Measurements from ENCODE around the gene ALDH1A1.
A peak's percentile ranks its signal among the peaks of the same experiment; 100 is the strongest.

The ALDH1A1 gene

DNA sequence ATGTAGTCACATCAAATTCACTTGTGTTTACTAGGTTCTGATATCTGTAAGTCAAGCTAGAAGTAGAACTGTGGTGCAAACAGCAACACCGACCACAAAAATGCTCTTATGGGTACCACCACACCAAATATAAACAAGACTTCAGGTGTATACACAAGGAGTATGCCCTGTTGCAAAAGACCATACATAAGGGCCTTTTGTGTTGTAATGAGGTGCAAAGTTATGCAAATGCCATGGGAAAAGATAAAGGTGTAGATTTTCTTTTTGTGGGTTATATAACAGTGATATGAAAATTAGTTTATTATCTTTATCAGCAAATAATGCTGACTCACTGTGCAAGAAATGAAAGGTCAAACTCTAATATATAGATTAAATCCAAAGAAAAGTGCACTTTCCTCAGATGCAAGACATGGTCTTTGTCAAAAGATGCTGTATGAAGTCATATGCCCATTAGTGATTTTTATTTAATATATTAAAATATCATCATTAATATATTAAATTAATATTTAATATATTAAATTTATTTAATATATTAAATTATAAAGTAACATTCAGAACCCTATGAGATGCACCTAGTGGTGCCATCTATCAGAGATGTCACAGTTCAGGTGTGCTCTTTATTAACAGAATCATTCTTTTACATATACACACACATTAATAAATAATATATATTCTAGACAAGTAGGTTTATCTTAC, 26.7 kb upstream of the ALDH1A1 start:
- no peak for DNase-seq

GRCh38 chr9:72978744-72979143, 25.9 kb upstream of the ALDH1A1 start:
- DNase-seq, result no peak

GRCh38 chr9:72977670-72978069, 24.8 kb upstream of the ALDH1A1 start:
- DNase-seq, result no peak

DNA sequence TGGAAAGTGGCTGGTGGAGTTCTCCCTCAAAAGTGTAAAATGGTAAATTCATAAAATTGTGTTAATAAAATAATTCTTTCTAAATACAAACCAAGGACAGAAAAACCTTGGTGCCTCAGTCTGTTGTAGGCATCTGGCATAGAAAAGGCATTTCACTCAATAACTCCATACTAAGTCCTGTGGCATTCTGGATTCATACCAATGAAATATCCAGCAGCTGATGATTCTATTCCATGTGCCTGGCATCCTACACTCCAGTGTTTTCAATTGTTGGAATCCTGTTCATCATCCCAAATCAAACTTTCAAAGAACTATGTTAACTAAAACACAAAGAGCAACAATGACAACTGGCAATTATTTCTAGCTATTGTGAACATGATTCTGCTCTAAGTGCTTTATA, 21.6 kb upstream of the ALDH1A1 start:
- DNase-seq, result no peak

DNA sequence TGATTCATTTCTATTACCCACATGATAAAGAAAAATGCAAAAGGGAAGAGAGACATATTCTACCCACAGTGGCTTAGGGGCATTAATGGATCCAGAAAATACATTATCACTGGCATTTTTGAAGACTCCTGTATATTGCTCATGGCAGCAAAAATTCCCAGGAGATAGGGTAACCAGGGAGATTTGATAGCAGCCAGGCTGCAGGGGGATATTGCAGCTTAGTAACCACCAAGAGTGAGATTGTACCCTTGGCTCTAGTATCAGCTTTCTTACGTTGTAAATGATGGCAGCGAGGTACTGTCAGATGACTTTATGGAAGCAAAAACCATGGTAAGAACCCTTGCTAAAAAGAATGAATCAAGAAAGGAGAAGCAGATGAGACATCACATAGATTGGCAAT, 19.8 kb upstream of the ALDH1A1 start:
- DNase-seq, result no peak

DNA sequence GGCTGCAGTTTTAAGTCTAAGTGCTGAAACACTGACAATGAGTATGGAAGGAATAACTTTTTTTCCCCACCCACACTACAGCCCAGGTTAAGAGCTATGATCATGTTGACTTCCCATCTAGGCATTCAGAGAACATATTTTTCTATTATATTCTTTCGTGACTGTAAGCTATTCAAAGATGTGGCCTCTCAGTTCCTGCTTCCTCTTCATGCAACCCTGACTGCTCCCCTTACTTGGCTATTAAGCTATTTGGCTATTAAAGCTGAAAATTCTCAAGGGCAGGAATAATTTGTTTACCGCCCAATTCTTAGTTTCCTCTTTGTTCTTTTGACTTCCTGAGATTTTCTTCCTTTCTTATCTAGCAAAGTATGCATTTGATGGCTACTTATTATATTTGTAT, 18.6 kb upstream of the ALDH1A1 start:
- DNase-seq, result no peak

GRCh38 chr9:72960446-72960845, 7.6 kb upstream of the ALDH1A1 start:
- no peak for DNase-seq

DNA sequence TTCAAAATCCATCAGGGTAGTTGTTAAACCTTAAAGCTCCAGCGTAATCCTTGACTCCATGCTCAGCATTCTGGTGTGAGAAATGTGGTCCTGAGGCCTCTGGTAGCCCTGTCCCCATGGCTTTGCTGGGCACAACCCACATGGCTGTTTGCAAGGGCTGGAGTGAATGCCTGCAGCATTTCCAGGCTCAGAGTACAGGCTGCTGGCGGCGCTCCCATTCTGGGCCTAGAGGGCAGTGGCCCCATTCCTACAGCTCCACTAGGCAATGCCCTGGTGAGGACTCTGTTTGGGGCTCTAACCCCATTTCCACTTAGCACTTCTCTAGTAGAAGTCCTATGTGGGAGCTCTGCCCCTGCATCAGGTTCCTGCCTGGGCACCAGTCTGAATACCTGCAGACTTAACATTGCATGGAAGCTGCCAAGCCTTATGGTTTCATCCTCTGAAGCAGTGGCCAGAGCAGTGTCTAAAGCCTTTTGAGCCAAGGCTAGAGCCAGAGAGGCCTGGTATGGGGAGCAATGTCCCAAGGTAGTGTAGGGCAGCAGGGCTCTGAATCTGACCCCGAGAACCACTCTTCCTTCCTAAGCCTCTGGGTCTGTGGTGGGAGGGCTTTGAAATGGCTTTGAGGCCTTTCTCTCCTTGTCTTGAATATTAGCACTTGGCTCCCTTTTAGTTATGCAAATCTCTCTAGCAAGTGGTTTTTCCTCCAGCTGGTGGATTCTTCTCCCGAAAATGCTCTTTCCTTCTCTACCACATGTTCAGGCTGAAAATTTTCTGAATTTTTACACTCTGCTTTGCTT, 5.8 kb upstream of the ALDH1A1 start:
- DNase-seq, result no peak

DNA sequence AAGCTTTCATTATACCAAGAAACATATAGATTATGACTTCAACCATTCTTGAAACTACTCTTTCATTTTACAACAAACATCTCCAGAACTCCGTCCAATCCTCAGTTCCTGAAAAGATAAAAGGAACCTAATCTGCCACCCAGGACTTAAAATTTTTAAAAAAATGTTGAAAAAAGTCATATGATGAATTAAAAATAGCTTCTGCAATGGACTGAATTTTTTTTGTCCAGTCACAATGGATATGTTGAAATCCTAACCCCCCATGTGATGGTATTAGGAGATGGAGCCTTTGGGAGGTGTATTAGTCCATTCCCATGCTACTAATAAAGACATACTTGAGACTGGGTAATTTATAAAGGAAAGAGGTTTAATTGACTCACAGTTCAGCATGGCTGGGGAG, 2.7 kb upstream of the ALDH1A1 start:
- no peak for DNase-seq

DNA sequence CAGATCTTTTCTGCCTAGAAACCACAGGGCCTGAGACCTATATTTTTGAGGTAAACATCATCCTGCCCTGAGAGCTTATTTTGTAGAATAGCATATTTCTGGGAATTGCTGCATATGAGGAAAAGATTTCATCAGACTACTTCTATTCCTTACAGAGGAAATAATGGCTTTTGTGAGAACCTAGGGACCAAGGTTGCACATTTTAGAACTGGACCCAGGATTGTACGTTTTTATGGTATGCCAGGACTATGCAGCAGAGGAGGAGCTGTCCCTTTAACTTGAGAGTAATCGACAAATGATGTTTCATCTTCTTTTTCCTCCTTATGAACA, 2.2 kb upstream of the ALDH1A1 start:
- DNase-seq, result no peak

GRCh38 chr9:72954431-72955125, 1.7 kb upstream of the ALDH1A1 start:
- peak; percentile 44 for DNase-seq

DNA sequence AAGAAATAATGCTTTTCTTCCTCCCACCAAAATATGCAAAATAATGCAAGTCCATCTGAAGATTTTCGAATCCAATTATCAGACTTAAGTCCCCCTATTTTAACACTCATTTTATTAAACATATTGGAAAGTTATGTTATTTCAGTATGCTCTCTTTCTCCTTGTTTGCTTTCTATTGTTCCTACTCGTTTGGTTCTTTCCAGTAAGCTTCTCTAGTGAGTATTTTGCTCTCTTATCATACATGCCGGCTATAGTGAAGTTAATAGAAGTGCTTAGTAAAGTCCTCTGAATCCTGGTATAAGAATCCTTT, 517 bp downstream of the ALDH1A1 start:
- DNase-seq, result no peak

- DNase-seq, result no peak
Observed at GRCh38 chr9:72951520-72952380, 1.1 kb downstream of the ALDH1A1 start.

- DNase-seq, result no peak
Observed at GRCh38 chr9:72950875-72951442, 1.9 kb downstream of the ALDH1A1 start.

- no peak for DNase-seq
Observed at GRCh38 chr9:72949918-72950325, 2.9 kb downstream of the ALDH1A1 start.

- DNase-seq, result no peak
Observed at GRCh38 chr9:72949244-72949582, 3.6 kb downstream of the ALDH1A1 start.

- DNase-seq, result no peak
Observed at GRCh38 chr9:72948575-72949243, 4.1 kb downstream of the ALDH1A1 start.

- DNase-seq, result no peak
Observed at GRCh38 chr9:72947984-72948465, 4.8 kb downstream of the ALDH1A1 start.

DNA sequence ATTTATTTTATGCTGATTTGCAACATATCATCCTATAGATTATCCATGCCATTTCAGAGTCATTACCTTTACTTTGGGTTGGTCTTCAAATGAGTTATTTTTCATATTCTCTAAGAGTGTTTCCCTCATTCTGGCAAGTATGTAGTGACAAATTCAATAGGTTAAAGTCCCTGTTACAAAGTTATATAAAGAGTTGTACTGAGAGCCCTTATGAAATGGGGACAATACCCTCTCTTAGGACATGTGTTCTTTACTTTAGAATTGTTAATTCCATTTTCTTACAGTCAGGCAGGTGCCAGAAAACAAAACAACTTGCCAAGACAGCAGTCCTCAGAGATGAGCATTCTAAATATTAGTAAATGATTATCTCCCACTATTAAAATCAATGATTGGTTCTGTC, 6.0 kb downstream of the ALDH1A1 start:
- DNase-seq, result no peak

DNA sequence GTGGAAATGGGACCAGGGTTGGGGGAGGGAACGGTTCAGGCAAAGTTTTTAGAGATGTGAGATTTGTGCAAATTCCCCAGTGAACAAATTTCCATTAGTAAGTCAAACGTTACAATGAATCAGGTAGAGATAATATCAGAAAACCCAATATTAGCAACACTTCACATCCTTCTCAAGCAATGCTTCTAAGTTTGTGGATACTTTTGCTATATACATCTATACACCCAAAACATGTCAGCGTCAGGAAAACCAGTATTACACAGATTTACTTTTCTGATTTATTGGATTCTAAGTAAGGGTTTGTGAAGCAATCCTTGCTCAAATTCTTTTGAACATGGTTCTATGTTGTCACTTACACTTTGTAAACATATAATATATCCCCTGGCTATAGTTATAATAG, 6.5 kb downstream of the ALDH1A1 start:
- DNase-seq, result no peak

DNA sequence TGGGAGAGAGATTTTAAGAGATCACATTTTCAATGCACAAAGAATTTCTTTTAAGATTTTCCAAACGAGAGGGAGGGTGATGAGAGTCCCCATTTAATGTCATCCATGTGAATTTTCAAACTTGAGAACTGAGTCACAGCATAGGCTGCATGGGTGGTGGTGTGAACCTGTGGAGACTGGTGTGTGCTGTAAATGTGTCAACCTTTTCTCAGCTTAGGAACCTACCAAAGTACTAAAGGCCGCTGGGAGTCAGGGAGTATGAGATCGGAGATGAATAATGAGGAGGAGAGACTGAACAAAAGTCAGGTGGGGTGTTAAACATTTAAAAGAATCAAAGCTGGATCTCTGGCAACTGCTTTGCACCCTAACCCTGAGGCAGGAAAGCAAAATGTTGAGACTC, 7.5 kb downstream of the ALDH1A1 start:
- DNase-seq, result no peak

- no peak for DNase-seq
Observed at GRCh38 chr9:72943844-72944462, 8.9 kb downstream of the ALDH1A1 start.

All from right forelimb (tissue), 1 donor.